Epithelial cell of proximal tubule (primary cell): ENCODE results near the gene QARS1. TPM values are rescaled to one million over a fixed set of nuclear protein-coding genes. Genes with fewer than 3 reads are reported as not detected.

Source experiments
- DNase-seq: peaks from one replicate; pipeline ENCODE4 v3.0.0-alpha.2; 2011; ENCODE audit warnings: low read depth
- H3K4me3 ChIP-seq: 2 replicates; pipeline ENCODE4 v1.5.1; 2011; ENCODE audit warnings: low read depth, mild to moderate bottlenecking, low read length
- total RNA-seq: library from RNA; depleted of rRNA; stranded (reverse); fragments of >200 nt; gene quantifications from 2 replicates; pipeline ENCODE4 v1.2.3, GENCODE V29; 2015
- TF ChIP-seq, protein P1 (sequence below): conservative IDR thresholded peaks from 2 replicates; pipeline ENCODE4 v1.5.1; 2012; ENCODE audit warnings: low read depth, mild to moderate bottlenecking, low read length

The QARS1 gene
- total RNA-seq, 1 donor from 2014 or later: 306 TPM

- no peak for DNase-seq
- H3K4me3 ChIP-seq: no peak overlapping the region
- TF ChIP-seq, protein P1, sequence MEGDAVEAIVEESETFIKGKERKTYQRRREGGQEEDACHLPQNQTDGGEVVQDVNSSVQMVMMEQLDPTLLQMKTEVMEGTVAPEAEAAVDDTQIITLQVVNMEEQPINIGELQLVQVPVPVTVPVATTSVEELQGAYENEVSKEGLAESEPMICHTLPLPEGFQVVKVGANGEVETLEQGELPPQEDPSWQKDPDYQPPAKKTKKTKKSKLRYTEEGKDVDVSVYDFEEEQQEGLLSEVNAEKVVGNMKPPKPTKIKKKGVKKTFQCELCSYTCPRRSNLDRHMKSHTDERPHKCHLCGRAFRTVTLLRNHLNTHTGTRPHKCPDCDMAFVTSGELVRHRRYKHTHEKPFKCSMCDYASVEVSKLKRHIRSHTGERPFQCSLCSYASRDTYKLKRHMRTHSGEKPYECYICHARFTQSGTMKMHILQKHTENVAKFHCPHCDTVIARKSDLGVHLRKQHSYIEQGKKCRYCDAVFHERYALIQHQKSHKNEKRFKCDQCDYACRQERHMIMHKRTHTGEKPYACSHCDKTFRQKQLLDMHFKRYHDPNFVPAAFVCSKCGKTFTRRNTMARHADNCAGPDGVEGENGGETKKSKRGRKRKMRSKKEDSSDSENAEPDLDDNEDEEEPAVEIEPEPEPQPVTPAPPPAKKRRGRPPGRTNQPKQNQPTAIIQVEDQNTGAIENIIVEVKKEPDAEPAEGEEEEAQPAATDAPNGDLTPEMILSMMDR: no peak
These were observed 46.5 kb downstream of the QARS1 start for GRCh38 chr3:49058011-49058410.

GRCh38 chr3:49057268-49057667, 47.3 kb downstream of the QARS1 start:
- H3K4me3 ChIP-seq: no peak overlapping the region
- TF ChIP-seq, protein P1: no peak
- DNase-seq: no peak

- H3K4me3 ChIP-seq: no peak overlapping the region
- no peak for DNase-seq
- TF ChIP-seq, protein P1: no peak
These were observed 50.2 kb downstream of the QARS1 start for GRCh38 chr3:49054344-49054862.

DNA sequence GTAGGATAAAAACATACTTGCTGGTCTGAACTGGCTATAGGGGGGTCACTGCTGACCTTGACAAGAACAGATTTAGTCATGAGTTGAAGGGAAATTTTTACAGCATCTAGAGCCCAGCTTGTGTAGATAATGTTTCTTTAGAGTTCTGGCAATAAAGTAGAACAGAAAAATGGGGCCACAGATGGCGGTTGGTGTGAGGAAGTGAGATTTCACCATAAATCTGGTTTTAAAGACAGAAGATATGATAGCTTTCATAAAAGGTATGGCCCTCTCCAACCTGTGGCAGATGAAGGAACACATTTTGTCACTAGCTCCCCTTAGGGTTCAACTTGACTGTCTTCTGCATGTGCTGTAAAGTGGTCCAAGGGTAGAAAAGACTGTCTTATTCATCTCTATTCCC, 51.0 kb downstream of the QARS1 start:
- H3K4me3 ChIP-seq: no peak overlapping the region
- TF ChIP-seq, protein P1: no peak

More for the DNA sequence above, 51.0 kb downstream of the QARS1 start:
- no peak for DNase-seq

Other genes with a start within 250 kb of the QARS1 start
- 7.5 and 12.3 TPM in 2 replicates for gene SLC25A20, start 205.9 kb downstream of the QARS1 start, total RNA-seq
- 44.8 and 76.7 TPM in 2 replicates for gene ARIH2, start 185.9 kb downstream of the QARS1 start, total RNA-seq
- 17.1 and 23.2 TPM in 2 replicates for gene P4HTM, start 114.5 kb downstream of the QARS1 start, total RNA-seq
- 86.1 and 99.5 TPM in 2 replicates for gene WDR6, start 97.4 kb downstream of the QARS1 start, total RNA-seq
- gene DALRD3, start 86.2 kb downstream of the QARS1 start, total RNA-seq: 55.0 and 64.3 TPM in 2 replicates
- 160 and 280 TPM in 2 replicates for gene NDUFAF3, start 82.6 kb downstream of the QARS1 start, total RNA-seq
- gene IMPDH2, start 75.4 kb downstream of the QARS1 start, total RNA-seq: 253 and 258 TPM in 2 replicates
- 53.6 and 103 TPM in 2 replicates for gene QRICH1, start 10.7 kb downstream of the QARS1 start, total RNA-seq
- 34.7 and 35.9 TPM in 2 replicates for gene USP19, start 16.1 kb upstream of the QARS1 start, total RNA-seq
- 116 and 232 TPM in 2 replicates for gene LAMB2, start 28.3 kb upstream of the QARS1 start, total RNA-seq
- 33.4 and 44.4 TPM in 2 replicates for gene CCDC71, start 61.6 kb upstream of the QARS1 start, total RNA-seq
- 8.0 and 16.5 TPM in 2 replicates for gene KLHDC8B, start 66.8 kb upstream of the QARS1 start, total RNA-seq
- gene C3orf62, start 172.5 kb upstream of the QARS1 start, total RNA-seq: 0.51 and 0.92 TPM in 2 replicates
- gene USP4, start 235.3 kb upstream of the QARS1 start, total RNA-seq: 6.2 and 8.7 TPM in 2 replicates